ENCODE measurements around the gene SLC44A3. TPM values are rescaled to one million over a fixed set of nuclear protein-coding genes. Genes with fewer than 3 reads are reported as not detected.

The SLC44A3 gene
- total and polyA plus RNA-seq, 2 of the 13 experiments (the other 11 are each of a cell fraction or from before 2014, with no cell fraction given), result 6.8 to 14.1 TPM

- TF ChIP-seq TRIM22 (IDR thresholded peaks at IDR 0.05) (no peak), PRMT3 (CRISPR knock-in tag; IDR thresholded peaks at IDR 0.05; ENCODE audit: borderline replicate concordance, low read depth) (0 out of 2 replicates have a peak, but pooled peaks have one; percentile 37), HNF4A (CRISPR knock-in tag; IDR thresholded peaks at IDR 0.05) (peak; percentile 38), SAFB2 (CRISPR knock-in tag; IDR thresholded peaks at IDR 0.05; ENCODE audit: borderline replicate concordance, low read depth) (no peak; the same call in 1 of the 2 replicates), ASH2L (IDR thresholded peaks at IDR 0.05; ENCODE audit: insufficient read length, low read depth, low read length) (peak; percentile 52), ZNF501 (CRISPR knock-in tag; IDR thresholded peaks at IDR 0.05) (peak; percentile 89), MEF2D (CRISPR knock-in tag; IDR thresholded peaks at IDR 0.05) (no peak), ZMAT3 (CRISPR knock-in tag; conservative IDR thresholded peaks at IDR 0.05) (no peak), ZNF850 (CRISPR knock-in tag; conservative IDR thresholded peaks at IDR 0.05) (0 out of 2 replicates have a peak, but pooled peaks have one; percentile 25), STAT5B (CRISPR knock-in tag; IDR thresholded peaks at IDR 0.05) (peak; percentile 52; the same call in 1 of the 2 replicates), IRX3 (CRISPR knock-in tag; IDR thresholded peaks at IDR 0.05; ENCODE audit: borderline replicate concordance, low read depth) (0 out of 2 replicates have a peak, but pooled peaks have one; percentile 51), NR2F1 (CRISPR knock-in tag; IDR thresholded peaks at IDR 0.05) (no peak), TARDBP (CRISPR knock-in tag; IDR thresholded peaks at IDR 0.05) (peak; percentile 40; the same call in 1 of the 2 replicates), ZNF503 (CRISPR knock-in tag; IDR thresholded peaks at IDR 0.05) (no peak), ZNF75D (CRISPR knock-in tag; IDR thresholded peaks at IDR 0.05; ENCODE audit: borderline replicate concordance) (no peak), ZNF276 (CRISPR knock-in tag; IDR thresholded peaks at IDR 0.05; ENCODE audit: low read depth) (no peak), ZNF567 (CRISPR knock-in tag; IDR thresholded peaks at IDR 0.05; ENCODE audit: borderline replicate concordance) (no peak), ZNF12 (CRISPR knock-in tag; IDR thresholded peaks at IDR 0.05) (no peak), ATF6 (CRISPR knock-in tag; conservative IDR thresholded peaks at IDR 0.05) (no peak), MZF1 (CRISPR knock-in tag; IDR thresholded peaks at IDR 0.05; ENCODE audit: borderline replicate concordance) (no peak), ZNF629 (CRISPR knock-in tag; conservative IDR thresholded peaks at IDR 0.05) (no peak)
Measured at GRCh38 chr1:94819945-94820746, at the start of gene SLC44A3 (continued).

Data from HepG2 (cell line).